Mesodermal cell (in vitro differentiated cells): ENCODE measurements around the gene ICAM1. TPM values are rescaled to one million over a fixed set of nuclear protein-coding genes. Genes with fewer than 3 reads are reported as not detected.

Source experiments
- H3K27ac ChIP-seq: 2 replicates; pipeline ENCODE4 v1.7.0; 2013; ENCODE audit warnings: mild to moderate bottlenecking, low read depth, low read length, moderate library complexity; ENCODE audit not compliant: severe bottlenecking
- H3K36me3 ChIP-seq: 2 replicates; pipeline ENCODE4 v1.7.1; 2013; ENCODE audit warnings: mild to moderate bottlenecking, low read length, moderate library complexity; ENCODE audit not compliant: control insufficient read depth, insufficient read depth
- H3K4me1 ChIP-seq: one replicate; pipeline ENCODE4 v1.7.1; 2013; ENCODE audit warnings: mild to moderate bottlenecking, low read length; ENCODE audit not compliant: insufficient read depth, control insufficient read depth, poor library complexity, severe bottlenecking
- H3K4me3 ChIP-seq: 2 replicates; pipeline ENCODE4 v1.7.0; 2013; ENCODE audit warnings: low read length, control low read depth, mild to moderate bottlenecking; ENCODE audit not compliant: insufficient read depth, poor library complexity, severe bottlenecking; ENCODE audit errors: extremely low read depth
- H3K9me3 ChIP-seq: 2 replicates; pipeline ENCODE4 v1.7.1; 2013; ENCODE audit warnings: mild to moderate bottlenecking, low read length, moderate library complexity; ENCODE audit not compliant: control insufficient read depth
- WGBS, 2 experiments: methylation state at CpG; one replicate each; pipeline ENCODE4 v1.1.5; 2013; ENCODE audit warnings: missing lambda C conversion rate in 2 of 2; ENCODE audit not compliant: insufficient coverage in 2 of 2; 5-methylcytosine and 5-hydroxymethylcytosine counted together
- polyA plus RNA-seq, 2 experiments: library from polyadenylated mRNA; stranded (reverse); fragments of 50-300 nt; gene quantifications; one replicate each; pipeline ENCODE4 v1.2.3, GENCODE V29; 2013

Gene ICAM1
- polyA plus RNA-seq (2013, experiment 1 of 2), result 6.0 TPM
- 4.5 TPM for polyA plus RNA-seq (2013, experiment 2 of 2)

GRCh38 chr19:10270616-10271394, at the start of gene ICAM1:
Gene ICAM1, plus strand, starts transcription at chr19:10271120. Its CDS starts 40 bp downstream, at chr19:10271160.
- no peak within 1 kb of the TSS for H3K27ac ChIP-seq
- H3K9me3 ChIP-seq, result no peaks in the 10 kb centered on the region
- H3K4me3 ChIP-seq, result peak within 1 kb of the TSS; percentile 19
- no peaks in the 10 kb centered on the region for H3K36me3 ChIP-seq
- H3K4me1 ChIP-seq, result no peaks in the 10 kb centered on the region
- WGBS, 2 experiments, result 5 to 8% methylated on average over 41 to 46 of the region's 51 CpGs

DNA sequence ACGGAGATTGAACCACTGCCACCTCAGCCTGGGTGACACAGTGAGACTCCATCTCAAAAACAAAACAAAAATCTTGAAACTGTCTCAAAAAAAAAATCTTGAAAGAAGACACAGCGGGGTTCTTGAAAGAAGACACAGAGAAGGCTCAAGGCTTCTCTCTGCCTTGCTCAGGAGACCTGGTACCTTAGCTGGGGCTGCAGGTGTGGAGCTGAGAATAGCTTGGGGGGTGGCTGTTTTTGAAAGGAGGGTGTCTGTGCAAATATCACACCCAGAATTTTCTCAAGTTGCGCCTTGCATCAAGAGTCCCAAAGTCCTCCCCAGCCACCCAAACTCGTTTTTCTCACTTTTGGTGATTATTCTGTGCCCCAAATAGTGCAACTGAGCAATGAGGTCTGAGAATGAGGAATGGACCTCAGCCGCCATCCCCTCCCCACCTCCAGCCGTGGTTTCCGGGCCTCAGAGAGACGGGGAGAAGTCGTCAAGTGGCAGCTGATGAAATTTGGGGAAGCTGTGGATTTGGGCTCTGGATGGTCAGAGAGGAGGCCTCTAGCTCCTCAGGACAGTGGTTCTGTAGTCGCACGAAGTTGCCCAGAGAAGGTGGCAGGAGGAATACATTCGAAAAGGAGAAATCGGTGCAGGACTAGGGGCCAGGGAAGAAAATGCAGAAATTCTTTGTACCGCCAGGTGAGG, 48.6 kb upstream of the ICAM1 start:
- peaks cover 4% of the 10 kb centered on the region for H3K4me1 ChIP-seq
- 94 to 97% methylated on average over 7 to 12 of the region's 14 CpGs for WGBS, 2 experiments
- peaks cover 8% of the 10 kb centered on the region for H3K36me3 ChIP-seq
- no peak overlapping the region for H3K27ac ChIP-seq
- no peak overlapping the region for H3K4me3 ChIP-seq
- H3K9me3 ChIP-seq, result no peaks in the 10 kb centered on the region

- Histone ChIP-seq H3K36me3 (peaks cover 8% of the 10 kb centered on the region), H3K27ac (no peak overlapping the region), H3K4me1 (peaks cover 4% of the 10 kb centered on the region), H3K4me3 (no peak overlapping the region), H3K9me3 (no peaks in the 10 kb centered on the region)
- 93 to 96% methylated on average over 14 to 21 of the region's 28 CpGs for WGBS, 2 experiments
Observed at GRCh38 chr19:10223488-10224213, 47.3 kb upstream of the ICAM1 start.

- WGBS, 2 experiments, result 96 to 98% methylated on average over 23 of the region's 23 CpGs
- Histone ChIP-seq H3K4me3 (no peak overlapping the region), H3K27ac (no peak overlapping the region), H3K9me3 (no peaks in the 10 kb centered on the region), H3K4me1 (peaks cover 4% of the 10 kb centered on the region), H3K36me3 (peaks cover 8% of the 10 kb centered on the region)
Observed at GRCh38 chr19:10224337-10224736, 46.6 kb upstream of the ICAM1 start.

DNA sequence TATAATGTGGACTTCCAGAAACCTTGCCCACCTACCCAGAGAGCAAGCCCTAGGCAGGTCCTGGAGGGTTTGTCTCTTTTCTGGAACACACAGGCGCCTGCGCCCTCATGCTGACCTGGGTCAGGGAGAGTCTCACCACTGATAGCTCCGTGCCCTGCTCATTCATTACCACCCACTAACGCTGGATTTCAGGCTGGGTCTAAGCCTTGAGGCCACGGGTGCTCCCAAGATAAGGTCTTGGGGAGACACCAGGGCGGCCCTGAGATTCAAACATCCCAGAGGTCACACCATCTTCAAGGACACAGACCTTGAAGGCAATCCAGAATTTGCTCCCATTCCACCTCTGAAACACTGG, 44.9 kb upstream of the ICAM1 start:
- peaks cover 8% of the 10 kb centered on the region for H3K36me3 ChIP-seq
- H3K4me3 ChIP-seq, result no peak overlapping the region
- H3K4me1 ChIP-seq, result peaks cover 4% of the 10 kb centered on the region
- WGBS, 2 experiments, result 94 to 98% methylated on average over 5 to 6 of the region's 6 CpGs
- H3K9me3 ChIP-seq, result no peaks in the 10 kb centered on the region
- H3K27ac ChIP-seq, result peak overlapping the region; percentile 85

- peaks cover 4% of the 10 kb centered on the region for H3K4me1 ChIP-seq
- no peaks in the 10 kb centered on the region for H3K9me3 ChIP-seq
- H3K4me3 ChIP-seq, result no peak overlapping the region
- WGBS, 2 experiments, result 58 to 72% methylated on average over 3 to 6 of the region's 13 CpGs
- peak overlapping the region; percentile 85 for H3K27ac ChIP-seq
- peaks cover 8% of the 10 kb centered on the region for H3K36me3 ChIP-seq
Observed at GRCh38 chr19:10226376-10227025, 44.4 kb upstream of the ICAM1 start.

DNA sequence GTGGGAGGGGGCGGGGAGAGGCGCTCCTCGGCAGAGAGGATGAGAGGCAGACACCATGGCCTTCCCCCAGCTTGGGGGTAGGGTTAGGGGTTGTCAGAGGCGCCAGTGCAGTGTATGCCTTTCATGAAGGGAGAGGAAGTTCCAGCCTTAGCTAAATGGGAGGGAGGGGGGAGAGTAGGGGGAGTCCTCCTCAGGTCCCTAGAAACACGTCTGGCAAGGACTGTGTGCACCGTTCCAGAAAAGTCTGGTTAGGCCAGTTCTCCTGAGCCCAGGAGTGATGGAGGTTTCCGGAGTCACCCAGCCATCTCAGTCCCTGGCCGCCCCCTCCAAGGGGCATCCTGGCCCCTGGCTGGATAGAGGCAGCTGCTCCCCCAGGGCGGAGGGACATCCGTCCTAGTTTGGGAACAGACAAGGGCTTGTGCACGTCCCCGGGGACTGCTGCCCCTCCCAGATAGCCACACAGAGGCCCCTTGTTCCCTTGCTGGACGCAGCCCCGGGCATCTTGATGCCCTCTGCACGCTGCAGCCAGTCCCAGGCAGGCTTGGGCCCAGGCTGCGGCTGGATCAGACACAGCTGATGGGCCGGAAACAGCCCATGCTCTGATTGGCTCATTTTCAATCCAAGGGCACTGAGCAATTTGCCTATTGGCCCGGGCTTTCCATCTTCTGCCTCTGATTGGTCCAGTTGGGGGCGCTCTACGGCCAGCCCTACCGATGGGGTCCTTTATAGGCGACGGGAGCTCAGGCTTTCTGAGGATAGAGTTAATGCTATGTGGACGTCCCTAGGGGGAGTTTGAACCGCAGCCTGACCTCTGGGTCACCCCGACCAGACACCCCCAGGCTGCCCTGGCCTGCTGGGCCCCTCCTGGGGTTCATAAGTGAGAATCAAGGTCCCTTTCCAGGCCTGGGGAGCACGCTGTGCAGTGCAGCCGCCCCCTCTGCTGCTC, 43.6 kb upstream of the ICAM1 start:
- Histone ChIP-seq H3K9me3 (no peaks in the 10 kb centered on the region), H3K4me1 (peaks cover 4% of the 10 kb centered on the region), H3K36me3 (peaks cover 8% of the 10 kb centered on the region), H3K27ac (peak overlapping the region; percentile 85), H3K4me3 (peak overlapping the region; percentile 2)
- WGBS, 2 experiments, result 77 to 83% methylated on average over 20 to 21 of the region's 28 CpGs

DNA sequence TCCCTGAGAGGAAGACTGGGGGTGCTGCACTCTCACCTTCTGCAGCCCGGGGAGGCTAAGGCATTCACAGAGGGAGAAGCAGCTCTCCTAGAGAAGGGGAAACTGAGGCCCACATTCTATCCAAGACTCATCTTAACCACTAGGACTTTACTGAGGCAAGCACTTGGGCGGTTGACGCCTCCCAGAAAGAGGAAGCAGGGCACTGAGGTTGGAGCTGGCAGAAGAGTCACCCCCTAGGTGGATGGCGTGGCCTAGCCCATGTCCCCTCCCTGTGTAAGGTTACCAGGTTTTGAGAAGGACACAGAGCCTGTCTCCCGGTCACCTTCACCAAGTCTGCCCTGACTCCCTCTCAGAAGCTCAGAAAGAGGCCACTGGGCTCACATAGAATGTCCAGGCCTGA, 42.5 kb upstream of the ICAM1 start:
- H3K4me1 ChIP-seq, result peaks cover 4% of the 10 kb centered on the region
- no peak overlapping the region for H3K4me3 ChIP-seq
- no peaks in the 10 kb centered on the region for H3K9me3 ChIP-seq
- peaks cover 3% of the 10 kb centered on the region for H3K36me3 ChIP-seq
- H3K27ac ChIP-seq, result no peak overlapping the region
- WGBS, 2 experiments, result 92 to 100% methylated on average over 3 to 4 of the region's 5 CpGs

- Histone ChIP-seq H3K27ac (no peak overlapping the region), H3K9me3 (no peaks in the 10 kb centered on the region), H3K36me3 (peaks cover 3% of the 10 kb centered on the region), H3K4me3 (no peak overlapping the region), H3K4me1 (peaks cover 4% of the 10 kb centered on the region)
- 52 to 79% methylated on average over 2 of the region's 2 CpGs for WGBS, 2 experiments
Observed at GRCh38 chr19:10228920-10229319, 42.0 kb upstream of the ICAM1 start.
